ENCODE results near the gene DNAH2.

DNAH2 gene

DNA sequence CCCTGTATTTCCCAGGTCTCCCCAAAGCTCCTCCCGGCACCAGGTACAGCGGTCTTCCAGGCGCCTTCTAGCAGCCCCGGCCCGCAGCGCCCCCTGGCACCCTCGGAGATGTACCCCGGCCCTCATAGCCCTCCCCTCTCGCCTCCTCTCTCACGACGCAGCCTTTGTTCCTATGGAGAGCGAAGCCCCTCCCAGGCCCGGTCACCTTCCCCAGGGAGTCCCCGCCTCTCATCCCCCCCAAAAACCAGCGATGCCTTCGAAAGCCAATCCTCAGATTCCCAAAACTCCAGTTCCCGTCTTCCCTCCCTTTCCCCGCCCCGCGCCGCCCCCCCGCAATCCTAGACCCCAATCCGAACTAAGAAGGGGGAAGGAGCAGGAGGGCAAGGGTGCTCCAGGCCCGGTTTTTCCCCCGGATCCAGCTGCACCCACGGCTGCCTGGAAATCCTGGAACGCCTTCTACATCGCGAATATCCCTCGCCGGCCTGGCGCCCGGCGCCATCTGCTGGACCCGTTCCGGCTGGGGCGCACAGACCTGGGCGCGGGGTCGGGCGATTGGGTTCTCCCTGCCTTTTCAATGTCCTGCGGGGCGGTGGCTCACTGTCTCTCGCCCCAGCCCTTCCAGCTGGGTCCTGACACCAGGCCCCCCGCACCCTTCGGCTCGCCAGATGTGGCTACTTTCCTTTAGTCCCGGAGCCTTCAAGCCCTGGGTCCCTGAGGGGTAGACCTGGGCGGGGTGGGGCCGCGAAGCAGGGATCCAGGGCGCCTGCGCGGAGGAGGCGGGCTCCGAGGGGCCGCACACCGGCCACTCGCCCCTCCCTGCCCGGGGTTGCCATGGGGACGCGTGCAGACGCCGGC is at the start of gene DNAH2:
Gene DNAH2, plus strand, starts transcription at position 844 of the 855 bp plus-strand sequence. CDS start 1,991 bp downstream, outside the sequence.
- peak in 1 of 2 donors; percentile 17 for DNase-seq (ENCODE audit: extremely low read depth in 1 of 2, low read depth in 1 of 2)

DNA sequence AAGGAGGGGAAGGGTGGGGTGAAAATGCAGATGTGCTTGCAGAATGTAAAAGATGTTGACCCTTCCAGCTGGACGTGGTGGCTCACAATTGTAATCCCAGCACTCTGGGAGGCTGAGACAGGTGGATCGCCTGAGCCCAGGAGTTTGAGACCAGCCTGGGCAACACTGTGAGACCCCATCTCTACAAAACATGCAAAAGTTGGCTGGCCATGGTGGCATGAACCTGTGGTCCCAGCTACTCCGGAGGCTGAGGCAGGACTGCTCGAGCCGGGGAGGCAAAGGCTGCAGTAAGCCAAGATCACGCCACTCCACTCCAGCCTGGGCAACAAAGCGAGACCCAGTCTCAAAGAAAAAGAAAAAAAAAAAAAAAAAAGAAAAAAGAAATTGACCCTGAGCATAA is 49.1 kb upstream of the DNAH2 start:
- no peak for DNase-seq (ENCODE audit: extremely low read depth in 1 of 2, low read depth in 1 of 2)

- DNase-seq (ENCODE audit: extremely low read depth in 1 of 2, low read depth in 1 of 2), result no peak
These were observed 44.3 kb upstream of the DNAH2 start for GRCh38 chr17:7673239-7673638.

DNA sequence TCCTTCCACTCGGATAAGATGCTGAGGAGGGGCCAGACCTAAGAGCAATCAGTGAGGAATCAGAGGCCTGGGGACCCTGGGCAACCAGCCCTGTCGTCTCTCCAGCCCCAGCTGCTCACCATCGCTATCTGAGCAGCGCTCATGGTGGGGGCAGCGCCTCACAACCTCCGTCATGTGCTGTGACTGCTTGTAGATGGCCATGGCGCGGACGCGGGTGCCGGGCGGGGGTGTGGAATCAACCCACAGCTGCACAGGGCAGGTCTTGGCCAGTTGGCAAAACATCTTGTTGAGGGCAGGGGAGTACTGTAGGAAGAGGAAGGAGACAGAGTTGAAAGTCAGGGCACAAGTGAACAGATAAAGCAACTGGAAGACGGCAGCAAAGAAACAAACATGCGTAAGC is 42.6 kb upstream of the DNAH2 start:
- DNase-seq (ENCODE audit: extremely low read depth in 1 of 2, low read depth in 1 of 2), result no peak

- no peak for DNase-seq (ENCODE audit: extremely low read depth in 1 of 2, low read depth in 1 of 2)
These were observed 41.0 kb upstream of the DNAH2 start for GRCh38 chr17:7676533-7676932.

DNA sequence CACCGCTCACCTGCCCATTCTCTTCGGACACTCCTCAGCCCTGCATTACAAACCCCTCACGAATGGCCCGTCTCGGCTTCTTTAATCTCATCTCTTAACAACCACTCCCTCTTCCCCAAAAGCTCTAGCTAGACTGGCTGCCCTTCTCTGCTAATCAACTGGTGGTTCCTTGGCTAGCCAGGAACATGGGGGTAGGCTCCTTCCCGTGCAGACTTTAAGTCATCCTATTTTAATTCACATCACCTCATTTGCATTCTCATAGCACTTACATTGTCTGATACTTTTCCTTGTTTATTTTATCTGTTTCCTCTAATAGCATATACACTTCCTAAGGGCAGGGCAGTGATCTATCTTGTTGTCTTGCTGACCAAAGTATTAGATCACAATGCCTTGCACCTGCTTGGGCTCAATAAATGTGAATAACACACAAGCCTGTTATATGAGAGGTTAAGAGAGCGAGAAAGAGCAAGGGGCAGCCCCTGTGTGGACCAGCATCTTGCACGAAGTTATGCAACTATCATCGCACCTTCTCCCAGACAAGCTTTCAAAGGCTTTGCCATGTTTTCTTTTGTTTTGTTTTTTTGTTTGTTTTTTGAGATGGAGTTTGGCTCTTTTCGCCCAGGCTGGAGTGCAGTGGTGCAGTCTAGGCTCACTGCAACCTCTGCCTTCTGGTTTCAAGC is 40.0 kb upstream of the DNAH2 start:
- no peak for DNase-seq (ENCODE audit: extremely low read depth in 1 of 2, low read depth in 1 of 2)

DNA sequence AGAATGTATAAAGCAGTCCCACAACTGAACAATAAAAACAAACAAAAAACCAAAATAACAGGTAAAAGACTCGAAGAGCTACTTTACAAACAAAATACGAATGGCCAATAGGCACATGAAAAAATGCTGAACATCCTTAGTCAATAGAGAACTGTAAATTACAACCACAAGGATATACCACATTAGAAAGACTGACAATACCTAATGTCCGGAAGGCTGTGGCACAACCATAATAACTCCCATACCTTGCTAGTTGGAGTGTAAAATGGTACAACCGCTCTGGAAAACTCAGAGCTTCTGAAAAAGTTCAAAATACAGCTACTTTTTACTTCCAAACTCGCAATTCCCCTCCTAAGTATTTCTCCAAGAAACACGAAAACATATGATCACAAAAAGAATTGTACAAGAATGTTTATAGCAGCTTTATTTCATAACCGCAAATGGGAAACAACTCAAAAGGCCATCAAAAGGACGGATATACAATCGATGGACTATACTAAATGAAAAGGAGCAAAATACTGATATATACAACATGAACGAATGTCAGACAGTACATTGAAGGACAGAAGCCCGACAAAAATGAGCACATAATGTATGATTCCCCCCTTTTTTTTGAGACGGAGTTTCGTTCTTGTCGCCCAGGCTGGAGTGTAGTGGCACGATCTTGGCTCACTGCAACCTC is 32.6 kb upstream of the DNAH2 start:
- DNase-seq (ENCODE audit: extremely low read depth in 1 of 2, low read depth in 1 of 2), result no peak

DNA sequence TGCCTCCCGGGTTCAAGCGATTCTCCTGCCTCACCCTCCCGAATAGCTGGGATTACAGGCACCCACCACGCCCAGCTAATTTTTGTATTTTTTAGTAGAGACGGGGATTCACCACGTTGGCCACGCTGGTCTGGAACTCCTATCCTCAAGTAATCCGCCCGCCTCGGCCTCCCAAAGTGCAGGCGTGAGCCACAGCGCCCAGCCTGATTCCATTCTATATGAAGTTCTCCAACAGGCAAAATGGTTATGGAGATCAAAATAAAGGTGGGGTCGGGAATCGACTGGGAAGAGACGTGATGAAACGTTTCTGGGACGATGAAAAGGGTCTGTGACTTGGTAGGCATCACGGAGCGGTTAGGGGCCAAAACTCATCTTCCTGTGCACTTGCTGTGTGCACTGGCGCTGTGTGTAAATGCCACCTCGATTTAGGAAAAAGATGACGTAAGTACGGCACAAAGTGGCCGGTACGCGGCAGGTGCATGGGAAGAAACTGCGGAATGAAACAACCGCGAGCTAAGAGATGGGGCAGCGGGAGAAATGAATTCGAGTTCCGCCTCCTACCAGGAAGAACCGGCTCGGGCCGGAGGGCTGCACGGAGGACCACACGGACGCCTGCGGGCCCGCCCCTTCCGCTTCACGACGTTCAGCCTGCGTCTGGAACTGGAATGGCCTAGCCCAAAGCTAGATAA is 31.9 kb upstream of the DNAH2 start:
- DNase-seq (ENCODE audit: extremely low read depth in 1 of 2, low read depth in 1 of 2), result peak; percentile 65 to 81

GRCh38 chr17:7686222-7687071 is 31.1 kb upstream of the DNAH2 start:
- peak; percentile 47 to 58 for DNase-seq (ENCODE audit: extremely low read depth in 1 of 2, low read depth in 1 of 2)

- DNase-seq (ENCODE audit: extremely low read depth in 1 of 2, low read depth in 1 of 2), result peak; percentile 63 to 67
These were observed 30.3 kb upstream of the DNAH2 start, which contains the start of gene TP53 for GRCh38 chr17:7687072-7687907. TP53 (minus strand) TSS chr17:7687490; CDS start chr17:7676594, 10,896 bp downstream.

GRCh38 chr17:7687908-7688807 is 29.4 kb upstream of the DNAH2 start, which contains the start of gene WRAP53:
WRAP53 (plus strand) TSS chr17:7688477; CDS start chr17:7688649, 172 bp downstream.
- peak; percentile 90 to 91 for DNase-seq (ENCODE audit: extremely low read depth in 1 of 2, low read depth in 1 of 2)

DNA sequence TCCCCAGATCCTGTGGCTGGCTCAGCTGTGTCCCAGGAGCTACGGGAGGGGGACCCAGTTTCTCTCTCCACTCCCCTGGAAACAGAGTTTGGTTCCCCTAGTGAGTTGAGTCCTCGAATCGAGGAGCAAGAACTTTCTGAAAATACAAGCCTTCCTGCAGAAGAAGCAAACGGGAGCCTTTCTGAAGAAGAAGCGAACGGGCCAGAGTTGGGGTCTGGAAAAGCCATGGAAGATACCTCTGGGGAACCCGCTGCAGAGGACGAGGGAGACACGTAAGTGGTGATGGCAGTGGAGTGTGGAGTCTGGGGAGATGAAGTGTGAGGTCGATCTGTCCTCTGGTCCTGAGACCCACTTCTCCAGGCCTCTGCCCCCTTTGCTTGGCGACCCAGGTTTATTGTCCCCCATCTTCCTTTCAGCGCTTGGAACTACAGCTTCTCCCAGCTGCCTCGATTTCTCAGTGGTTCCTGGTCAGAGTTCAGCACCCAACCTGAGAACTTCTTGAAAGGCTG is 28.7 kb upstream of the DNAH2 start:
- DNase-seq (ENCODE audit: extremely low read depth in 1 of 2, low read depth in 1 of 2), result no peak

GRCh38 chr17:7695586-7695985 is 22.0 kb upstream of the DNAH2 start:
- no peak for DNase-seq (ENCODE audit: extremely low read depth in 1 of 2, low read depth in 1 of 2)

GRCh38 chr17:7697828-7698588 is 19.5 kb upstream of the DNAH2 start:
- no peak for DNase-seq (ENCODE audit: extremely low read depth in 1 of 2, low read depth in 1 of 2)

DNA sequence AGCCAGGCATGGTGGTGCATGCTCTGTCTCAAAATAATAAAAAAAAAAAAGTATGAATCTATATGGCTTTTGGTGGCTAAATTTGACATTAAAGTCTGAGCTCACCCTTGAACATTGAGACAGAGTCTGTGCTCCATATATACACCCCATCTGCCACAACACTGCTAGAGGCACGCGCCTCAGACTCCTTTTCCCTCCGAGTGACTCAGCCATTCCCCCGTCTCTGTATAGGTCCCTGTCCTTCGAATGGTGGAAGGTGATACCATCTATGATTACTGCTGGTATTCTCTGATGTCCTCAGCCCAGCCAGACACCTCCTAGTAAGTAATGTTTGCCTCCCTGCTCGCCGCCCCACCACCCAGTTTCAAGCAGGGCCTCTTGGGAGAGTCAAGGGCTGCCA is 17.0 kb upstream of the DNAH2 start:
- DNase-seq (ENCODE audit: extremely low read depth in 1 of 2, low read depth in 1 of 2), result no peak

- DNase-seq (ENCODE audit: extremely low read depth in 1 of 2, low read depth in 1 of 2), result no peak
These were observed 15.9 kb upstream of the DNAH2 start for GRCh38 chr17:7701681-7702080.

DNA sequence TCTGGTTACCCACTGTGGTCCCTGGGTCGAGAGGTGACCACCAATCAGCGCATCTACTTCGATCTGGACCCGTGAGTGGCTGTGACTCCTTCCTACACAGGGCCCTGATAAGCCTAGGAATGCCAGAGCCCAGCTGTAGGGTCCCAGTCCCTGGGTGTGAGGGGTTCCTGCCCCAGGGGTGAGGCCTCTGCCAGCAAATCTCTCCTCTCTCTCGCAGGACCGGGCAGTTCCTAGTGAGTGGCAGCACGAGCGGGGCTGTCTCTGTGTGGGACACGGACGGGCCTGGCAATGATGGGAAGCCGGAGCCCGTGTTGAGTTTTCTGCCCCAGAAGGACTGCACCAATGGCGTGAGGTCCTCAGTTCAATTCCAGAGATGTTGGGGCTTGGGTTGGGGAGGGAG is 14.8 kb upstream of the DNAH2 start:
- no peak for DNase-seq (ENCODE audit: extremely low read depth in 1 of 2, low read depth in 1 of 2)
